Neural cell (in vitro differentiated cells): ENCODE measurements around the gene TSPAN18.

ENCODE experiments used
- MXI1 ChIP-seq: fragments of 450-650 bp; conservative IDR thresholded peaks from 2 replicates; pipeline ENCODE4 v1.6.1; 2014; ENCODE audit warnings: antibody characterized with exemption, mild to moderate bottlenecking; ENCODE audit not compliant: poor library complexity, severe bottlenecking
- POLR2AphosphoS5 ChIP-seq: IDR thresholded peaks from 2 replicates; pipeline ENCODE4 v1.6.1; 2012
- SMC3 ChIP-seq: fragments of 450-650 bp; conservative IDR thresholded peaks from 2 replicates; pipeline ENCODE4 v1.6.1; 2014; ENCODE audit warnings: antibody characterized with exemption, mild to moderate bottlenecking, moderate library complexity; ENCODE audit not compliant: poor library complexity

GRCh38 chr11:44818110-44818509 lies 91.3 kb downstream of the TSPAN18 start:
- TF ChIP-seq SMC3 (no peak), POLR2AphosphoS5 (no peak), MXI1 (no peak)
